ENCODE measurements around the gene WIZ.
"Not testable (repeated sequence)": the region's sequence is repeated elsewhere in the genome, so short reads cannot be mapped to it uniquely, and the experiment has no call there.

- not testable (repeated sequence) for TF ChIP-seq POLR2A, CTCF (IDR thresholded peaks at IDR 0.05)
Measured at GRCh38 chr19:15395251-15395650, 54.5 kb downstream of the WIZ start.
